SW 1271 (cell line): ENCODE measurements around the gene ADCY2.

Experiments used
- DNase-seq, 2 experiments: peaks; one replicate each; lab custom pipeline; 2025; lab: John Stamatoyannopoulos, UW

The ADCY2 gene

DNA sequence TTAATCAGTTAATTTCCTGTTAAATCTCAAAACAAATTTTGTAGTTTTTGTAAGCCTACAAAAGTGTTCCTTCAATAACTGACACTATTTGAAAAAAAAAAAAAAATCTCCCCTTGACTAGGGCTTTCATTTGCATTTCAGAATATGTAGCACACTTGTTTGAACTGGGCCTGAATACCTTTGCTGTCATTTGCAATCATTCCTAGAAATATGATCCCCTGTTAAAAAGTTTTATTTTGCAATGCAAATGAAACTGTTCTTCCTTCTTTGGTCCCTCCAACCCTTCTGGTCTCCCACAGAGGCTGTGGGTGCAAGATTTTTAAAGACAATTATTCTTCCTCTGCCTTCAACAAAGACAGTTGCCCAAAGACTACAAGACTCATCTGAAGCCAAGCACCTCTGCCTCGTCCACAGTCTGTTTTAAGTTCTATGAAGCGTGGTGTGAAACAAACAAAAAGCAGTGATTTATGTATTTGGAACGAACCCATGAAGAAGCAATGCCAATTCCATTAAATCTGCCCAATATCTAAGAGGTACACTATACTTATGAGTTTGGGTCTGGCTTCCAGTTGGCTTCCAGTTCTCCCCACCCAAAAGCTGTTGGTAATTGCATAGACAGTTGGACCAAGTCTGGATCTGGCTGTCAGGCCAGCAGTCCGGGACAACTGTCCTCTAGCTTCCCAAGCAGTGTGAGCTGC is 388.9 kb downstream of the ADCY2 start:
- no peak for DNase-seq

DNA sequence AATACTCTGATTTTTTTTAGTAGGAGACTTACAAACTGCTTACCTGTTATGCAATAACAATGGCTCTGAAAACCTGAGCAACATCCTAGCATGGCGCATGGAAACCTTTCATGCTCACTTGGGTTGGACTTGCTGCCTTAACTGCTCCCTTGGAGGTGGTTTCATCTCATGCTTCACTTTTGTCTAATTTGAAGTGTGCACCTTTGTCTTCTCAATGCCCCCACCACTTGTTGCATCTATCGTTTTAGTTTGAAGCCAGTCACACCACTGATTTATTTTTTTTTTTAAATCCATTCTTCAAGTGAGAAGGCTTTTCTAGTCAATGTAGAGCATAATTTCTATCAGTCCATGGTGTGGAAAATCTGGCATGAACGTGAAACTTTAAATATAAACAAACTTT is 391.8 kb downstream of the ADCY2 start:
- no peak for DNase-seq

DNA sequence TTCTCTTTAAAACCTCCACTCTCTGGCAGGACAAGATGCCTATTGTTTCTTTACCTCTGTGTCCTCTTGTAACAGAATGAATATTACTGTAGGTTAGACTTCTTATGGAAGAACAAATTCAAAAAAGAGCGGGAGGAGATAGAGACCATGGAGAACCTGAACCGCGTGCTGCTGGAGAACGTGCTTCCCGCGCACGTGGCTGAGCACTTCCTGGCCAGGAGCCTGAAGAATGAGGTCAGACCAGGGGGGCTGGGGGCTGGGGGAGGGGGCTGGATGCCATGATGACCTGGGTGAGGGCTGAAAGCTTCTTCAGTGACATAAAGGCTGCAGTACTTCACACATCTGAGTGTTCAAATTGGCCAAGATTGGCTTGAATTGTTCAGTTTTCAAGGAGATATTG is 393.6 kb downstream of the ADCY2 start:
- DNase-seq: no peak

DNA sequence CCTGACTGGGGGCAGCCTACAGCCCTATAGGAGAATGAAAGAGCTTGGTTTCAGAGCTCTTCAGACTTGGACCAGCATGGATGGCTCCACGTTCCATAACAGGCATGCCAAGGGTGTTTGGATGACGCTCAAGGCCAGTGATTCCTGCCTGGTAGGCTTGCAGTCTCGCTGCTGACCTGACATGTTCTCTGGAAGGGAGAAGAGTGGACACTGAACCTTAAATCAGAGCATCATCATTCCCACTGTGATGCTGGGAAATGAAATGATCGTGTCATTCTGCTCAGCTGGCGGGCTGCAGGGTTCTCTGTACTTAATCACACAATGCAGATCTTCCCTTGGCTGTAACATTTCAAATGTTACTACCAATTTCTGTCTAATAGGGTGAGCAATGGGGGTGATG is 398.0 kb downstream of the ADCY2 start:
- DNase-seq: no peak

DNA sequence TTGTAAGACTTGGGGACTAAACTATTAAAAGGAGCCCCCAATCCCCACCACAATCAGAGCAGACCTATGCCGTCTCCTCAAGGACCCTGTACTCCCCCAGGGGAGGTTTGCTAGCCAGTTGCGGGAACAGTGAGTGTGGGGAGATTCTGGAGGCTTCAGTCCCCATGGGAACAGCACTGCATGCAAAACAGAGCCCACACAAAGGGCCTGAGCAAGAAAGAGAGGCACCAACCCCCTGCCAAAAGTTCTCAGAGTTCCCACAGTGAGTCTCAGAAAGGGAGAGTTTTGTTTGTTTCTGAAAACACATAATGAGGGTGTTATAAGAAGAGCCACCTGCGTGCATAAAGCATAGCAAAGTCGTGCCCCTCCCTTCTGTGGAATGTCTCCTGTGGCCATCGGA is 398.4 kb downstream of the ADCY2 start:
- DNase-seq: no peak

DNA sequence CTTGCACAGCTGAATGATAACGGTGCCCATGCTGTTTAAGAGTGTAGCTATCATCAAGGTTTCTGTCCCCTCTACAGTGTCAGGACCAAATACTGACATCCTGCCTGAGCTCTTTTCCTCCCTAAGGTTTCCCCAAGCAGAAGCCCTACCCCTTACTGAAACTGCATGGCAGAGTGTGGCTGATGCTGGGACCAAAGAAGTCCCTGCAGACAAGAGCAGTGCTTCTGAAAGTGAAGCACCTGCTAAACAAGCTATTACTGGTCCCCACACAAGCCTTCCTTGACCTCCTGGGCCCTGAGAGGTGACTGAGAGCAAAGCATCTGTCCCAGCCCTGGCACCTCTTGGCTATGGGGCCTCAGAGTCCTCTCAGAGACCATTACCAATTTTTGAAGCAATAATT is 398.9 kb downstream of the ADCY2 start:
- DNase-seq: no peak

DNA sequence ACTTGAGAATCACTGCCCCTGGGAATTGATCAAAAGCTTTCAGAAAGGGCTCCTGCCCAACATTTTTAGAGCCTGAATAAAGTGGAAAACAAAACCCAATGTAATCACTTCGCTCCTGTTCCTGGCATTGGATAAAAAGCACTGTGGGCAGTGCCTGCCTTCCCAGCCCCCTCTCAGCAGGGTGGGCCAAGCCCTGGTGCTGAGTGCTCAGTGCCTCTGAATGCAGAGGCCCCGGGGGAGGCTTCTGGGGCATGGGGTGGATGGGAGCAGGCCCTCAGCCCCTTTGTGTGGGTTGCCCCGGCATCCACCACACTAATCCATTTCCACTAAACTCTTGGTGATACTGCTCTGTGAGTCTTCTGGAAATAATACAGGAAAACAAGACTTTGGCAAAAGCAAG is 399.4 kb downstream of the ADCY2 start:
- DNase-seq: no peak

DNA sequence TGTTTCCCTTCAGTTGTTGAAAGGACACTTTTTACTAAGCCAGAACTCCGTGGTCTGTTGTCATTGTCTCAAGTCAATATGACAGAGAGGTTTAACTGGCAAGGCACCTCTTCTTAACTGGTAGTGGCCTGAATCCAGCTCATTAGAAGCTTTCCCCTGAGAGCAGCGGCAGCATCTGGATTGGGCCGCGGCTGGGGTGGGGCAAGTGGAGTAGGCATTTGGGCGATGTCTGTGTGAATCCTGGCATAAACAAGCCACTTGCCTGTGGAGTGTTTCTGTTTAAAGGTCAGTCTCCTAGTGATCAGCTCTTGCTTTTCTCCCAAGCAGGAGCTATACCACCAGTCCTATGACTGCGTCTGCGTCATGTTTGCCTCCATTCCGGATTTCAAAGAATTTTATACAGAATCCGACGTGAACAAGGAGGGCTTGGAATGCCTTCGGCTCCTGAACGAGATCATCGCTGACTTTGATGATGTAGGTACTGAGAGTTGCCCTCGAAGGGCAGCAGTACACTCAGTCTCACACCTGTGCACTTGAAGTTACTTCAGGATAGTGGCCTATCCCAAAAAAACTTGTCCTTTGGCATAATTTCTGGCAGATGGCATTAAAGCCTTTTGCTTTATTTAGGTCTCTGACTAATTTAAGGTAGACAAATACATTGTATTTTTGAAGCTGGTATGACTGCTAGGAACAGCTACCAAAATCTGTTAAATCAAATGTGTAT is 406.1 kb downstream of the ADCY2 start:
- DNase-seq: no peak

DNA sequence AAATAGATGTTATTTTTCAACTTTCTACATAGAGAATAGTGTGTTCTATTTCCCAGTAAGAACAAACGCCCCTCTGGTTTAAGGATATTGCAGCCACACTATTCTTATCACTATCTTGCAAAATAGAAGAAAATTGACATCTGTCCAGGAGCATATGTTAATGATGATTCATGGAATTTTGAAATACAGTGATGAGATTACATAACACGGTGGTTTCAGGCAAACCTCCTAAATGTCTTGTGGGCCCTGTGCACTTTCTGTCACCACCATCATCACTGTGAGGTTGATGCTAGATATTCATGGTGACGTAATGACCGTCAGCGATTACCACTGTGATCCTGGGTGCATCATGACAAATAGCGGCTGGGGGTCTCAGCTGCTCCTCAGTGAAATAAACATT is 406.9 kb downstream of the ADCY2 start:
- DNase-seq: no peak

DNA sequence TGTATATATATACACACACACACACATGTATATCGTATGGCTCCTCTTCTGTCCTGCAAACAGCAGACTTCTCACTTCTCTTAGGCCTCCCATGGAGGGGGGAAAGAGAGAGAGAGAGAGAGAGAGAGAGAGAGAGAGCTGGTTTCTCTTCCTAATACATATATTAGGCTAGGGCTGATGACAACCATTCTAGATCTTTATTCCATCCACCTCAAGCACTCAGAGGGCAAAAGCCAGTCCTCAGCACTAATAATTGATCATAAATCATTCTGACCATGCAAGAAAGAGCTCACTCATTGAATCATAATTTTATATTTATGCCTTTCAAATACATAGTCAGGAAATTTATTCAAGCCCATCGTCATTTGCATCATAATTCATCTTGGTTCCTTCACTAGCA is 408.0 kb downstream of the ADCY2 start:
- no peak for DNase-seq

DNA sequence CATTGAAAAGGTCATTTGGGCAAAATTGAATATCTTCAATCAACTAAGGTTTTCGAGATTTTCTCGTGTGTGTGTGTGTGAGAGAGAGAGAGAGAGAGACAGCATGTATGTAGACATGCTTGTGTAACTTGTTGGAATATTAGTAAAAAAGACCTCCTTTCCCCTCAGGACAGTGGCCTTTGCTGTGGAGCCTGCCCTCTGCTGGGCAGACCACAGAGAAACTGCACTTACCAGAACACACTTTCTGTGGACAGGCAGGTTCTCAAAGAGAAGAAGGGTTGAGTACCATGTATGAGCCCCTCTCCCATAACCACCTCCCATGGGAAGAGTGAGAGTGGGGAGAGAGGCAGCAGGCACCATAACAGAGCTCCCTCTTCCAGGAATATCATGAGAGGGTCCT is 409.4 kb downstream of the ADCY2 start:
- no peak for DNase-seq

DNA sequence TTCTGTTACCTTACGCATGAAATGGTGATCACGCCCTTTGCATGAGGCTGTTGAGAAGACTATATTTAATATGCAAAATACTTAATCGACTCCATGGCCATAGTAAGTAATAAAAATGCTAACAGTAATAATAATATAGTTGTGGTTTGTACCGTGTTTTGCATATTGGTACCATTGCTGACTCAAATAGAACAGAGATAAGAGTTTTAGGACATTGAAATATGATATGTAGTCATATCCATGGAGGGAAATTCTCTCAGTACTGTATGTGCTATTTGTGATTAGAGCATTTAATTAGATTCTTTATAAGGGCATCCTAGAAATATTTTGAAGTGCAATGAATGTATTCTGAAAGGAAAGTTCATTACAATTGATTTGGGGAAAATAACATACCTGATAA is 413.1 kb downstream of the ADCY2 start:
- no peak for DNase-seq

DNA sequence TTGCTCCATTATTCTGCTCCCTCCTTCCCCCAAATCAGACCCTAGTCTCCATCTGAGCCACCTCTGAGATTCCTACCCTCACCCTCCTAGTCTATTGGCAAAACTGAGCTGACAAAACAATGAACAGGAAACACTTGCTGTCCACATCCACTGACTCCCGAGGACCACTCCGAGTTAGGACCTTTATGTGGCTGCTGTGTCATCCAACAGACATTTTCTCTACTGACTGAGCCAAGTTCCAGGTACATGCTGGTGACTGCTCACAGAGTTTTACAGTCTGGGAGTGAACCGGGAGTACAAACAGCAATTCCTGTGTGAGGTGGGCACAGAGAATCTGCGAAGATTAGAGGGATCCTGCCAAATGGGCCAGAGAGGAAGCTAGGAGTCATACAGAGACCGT is 415.8 kb downstream of the ADCY2 start:
- DNase-seq: no peak

DNA sequence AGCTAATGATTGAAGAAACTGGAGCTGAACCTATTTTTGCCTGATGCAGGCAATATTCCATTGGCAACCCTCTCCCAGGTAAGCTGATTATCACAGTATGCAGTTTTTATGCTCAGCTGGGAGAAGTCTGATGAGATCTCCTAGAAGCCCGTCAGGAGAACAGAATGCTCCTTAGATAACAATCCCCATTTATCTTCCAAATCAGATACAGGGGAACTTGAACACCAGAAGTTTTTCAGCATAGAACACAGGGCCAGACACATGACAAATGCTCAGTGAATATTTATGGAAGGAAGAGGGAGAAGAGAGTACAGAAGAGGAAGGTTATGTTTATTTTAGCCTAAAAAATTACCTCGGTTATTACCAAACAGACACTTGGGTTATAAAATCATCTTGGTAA is 417.1 kb downstream of the ADCY2 start:
- DNase-seq: no peak

DNA sequence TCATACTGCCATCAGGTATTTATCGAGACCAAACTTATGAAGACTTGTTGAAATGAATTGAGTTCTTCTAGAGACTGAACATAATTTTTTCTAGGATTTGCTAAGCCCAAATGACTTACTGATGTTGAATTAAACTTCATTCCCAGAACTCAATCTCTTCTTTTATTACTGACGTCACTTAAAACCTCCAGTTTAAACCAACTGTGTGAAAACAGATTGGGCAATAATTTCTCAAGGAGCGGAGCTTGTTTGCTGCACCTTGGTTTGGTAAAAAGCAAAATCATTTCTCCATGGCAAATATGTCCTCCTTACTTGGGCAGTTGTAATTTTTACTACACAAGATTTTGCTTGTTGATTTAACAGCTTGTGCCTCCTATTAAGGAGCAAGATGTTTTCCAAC is 417.6 kb downstream of the ADCY2 start:
- DNase-seq: no peak

DNA sequence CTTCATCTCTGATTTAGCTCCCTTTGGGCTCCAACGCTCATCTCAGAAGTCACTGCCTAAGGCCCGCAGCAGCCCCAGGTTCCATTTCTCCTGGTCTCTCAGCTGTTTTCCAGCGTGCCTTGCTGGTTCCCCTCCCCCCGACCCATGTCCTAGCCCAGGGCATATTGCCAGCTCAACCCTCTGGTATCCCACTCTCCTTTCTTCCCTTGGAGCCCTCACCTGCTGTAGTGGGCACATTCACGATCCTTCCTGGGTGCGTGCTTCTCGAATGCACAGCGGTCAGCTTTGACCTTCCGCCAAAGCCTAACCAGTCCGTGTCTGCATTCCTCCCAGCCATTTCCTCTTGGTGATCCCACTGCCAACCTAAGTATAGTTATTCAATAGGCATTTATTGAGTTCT is 418.9 kb downstream of the ADCY2 start:
- DNase-seq: no peak

DNA sequence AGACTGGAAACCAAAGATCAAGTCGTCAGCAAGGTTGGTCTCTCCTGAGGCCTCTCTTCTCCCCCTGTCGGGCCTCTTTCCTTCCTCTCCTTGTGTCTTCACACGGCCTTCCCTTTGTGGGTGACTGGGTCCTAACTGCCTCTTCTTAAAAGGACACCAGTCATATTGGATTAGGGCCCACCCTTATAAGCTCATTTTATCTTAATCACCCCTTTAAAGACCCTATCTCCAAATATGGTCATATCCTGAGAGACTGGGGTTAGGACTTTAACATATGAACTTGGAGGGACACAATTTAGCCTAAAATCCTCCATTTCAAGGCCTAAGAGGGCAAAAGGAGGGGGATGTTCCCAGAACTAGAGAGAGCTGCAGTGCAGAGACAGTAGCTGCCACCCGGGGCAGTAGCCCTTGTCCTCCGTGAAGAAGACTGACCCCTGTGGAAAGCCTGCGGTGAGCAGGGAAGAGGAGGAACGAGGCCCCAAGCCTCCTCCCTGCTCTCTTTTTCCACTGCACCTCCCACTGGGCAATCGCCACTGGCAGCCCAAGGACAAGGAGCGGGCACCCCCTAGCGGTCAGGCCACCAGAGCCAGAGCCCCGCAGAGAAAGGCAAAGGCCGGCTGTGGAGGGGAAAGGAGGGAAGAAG is 420.1 kb downstream of the ADCY2 start:
- DNase-seq: peak in 1 of 2 experiments; percentile 14

DNA sequence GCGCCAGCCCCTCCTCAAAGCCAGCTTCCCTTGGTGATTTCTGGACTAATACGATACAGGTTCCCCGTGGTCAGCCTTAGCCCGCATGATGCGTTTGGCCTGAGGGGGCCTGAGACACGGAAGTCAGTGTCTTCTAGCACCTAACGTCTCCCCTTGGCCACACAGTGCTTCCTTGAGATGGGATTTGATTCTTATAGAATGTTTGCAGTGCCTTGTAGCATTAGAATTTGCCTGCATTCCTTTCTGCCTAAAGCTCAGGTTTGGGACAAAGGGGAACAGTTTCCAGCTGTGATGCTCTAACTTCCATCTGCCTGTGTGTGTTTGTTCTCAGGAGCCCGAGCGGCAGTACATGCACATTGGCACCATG is 420.6 kb downstream of the ADCY2 start:
- no peak for DNase-seq

DNA sequence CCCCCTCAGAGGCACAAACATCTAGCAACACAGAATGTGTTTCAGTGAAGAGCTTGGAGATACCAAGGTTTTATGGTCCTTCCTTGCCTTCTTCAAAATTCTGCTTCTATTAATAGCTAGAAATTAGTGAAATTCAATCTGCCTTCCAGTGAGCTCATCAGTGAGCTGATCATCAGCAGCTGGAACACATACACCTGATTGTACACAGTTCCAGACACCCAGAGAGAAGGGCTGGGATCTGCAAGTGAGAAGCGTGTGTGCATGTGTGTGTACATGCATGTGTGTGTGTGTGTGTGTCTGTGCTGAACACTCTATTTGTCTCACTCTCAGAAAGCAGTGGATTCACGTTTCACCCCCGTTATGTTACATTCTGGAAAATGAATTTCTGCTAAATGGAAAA is 426.5 kb downstream of the ADCY2 start:
- no peak for DNase-seq

DNA sequence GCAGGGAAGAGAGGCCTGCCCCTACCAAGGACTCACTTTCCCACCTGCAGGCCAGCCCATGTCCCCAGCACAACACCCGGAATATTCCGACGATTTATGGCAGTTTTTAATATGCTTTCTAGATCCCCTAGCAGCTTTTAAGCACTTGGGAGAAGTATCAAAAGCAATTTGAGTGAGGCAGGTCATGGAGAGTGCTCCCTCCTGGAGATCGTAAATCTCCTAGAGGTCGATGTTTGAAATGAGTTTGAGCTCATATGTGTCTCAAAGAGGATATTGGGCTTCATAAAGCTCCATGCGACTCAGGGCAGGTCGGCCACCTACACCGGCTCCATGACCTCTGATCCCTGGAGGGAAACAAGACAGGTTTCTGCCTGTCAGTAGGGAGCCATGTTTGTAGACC is 427.7 kb downstream of the ADCY2 start:
- DNase-seq: no peak

DNA sequence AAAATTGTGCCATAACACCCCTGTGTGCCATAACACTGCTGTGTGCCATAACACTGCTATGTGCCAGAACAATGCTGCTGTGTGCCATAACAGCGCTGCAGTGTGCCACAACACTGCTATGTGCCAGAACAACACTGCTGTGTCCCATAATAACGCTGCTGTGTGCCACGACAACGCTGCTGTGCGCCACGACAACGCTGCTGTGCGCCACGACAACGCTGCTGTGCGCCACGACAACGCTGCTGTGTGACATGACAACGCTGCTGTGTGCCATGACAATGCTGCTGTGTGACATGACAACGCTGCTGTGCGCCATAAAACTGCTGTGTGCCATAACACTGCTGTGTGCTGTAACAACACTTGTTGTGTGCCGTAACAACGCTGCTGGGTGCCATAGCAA is 429.1 kb downstream of the ADCY2 start:
- no peak for DNase-seq

DNA sequence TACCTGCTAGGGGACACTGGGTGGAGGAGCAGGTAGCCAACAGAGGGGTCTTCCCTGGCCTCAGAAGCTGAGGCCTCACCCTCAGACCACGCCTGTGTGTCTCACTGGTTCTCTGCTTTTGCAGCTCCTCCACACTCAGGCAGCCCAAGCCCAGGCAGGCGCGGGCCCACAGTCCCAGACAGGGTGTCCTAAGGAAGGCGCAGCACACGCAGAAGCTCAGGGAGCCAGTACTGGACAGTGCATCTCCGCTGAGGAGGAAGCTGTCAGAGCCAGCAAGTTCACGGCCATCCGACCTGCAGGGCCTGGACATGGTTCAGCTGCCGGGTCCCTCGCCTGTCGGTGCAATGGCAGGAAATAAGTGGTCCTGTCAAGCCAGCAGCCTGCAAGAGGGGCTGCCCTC is 429.7 kb downstream of the ADCY2 start:
- DNase-seq: no peak

DNA sequence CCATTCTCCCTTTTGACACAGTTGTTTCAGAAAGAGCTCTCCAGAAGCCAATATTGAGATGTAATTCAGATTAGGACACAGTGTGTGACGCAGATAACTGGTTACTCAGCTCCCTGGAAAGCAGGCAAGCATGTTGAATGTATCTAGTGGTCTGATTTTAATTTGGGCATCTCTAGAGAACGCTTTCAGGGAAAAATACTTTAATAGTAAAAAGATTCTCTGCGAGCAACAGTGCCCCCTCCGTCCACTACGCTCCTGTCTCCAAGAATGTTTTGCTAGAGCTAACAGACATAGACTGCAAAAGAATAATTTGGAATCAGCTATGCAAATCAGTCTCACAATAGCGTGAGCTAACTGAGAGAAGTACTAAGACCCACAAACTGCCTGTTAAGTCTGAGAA is 431.7 kb downstream of the ADCY2 start:
- DNase-seq: no peak

DNA sequence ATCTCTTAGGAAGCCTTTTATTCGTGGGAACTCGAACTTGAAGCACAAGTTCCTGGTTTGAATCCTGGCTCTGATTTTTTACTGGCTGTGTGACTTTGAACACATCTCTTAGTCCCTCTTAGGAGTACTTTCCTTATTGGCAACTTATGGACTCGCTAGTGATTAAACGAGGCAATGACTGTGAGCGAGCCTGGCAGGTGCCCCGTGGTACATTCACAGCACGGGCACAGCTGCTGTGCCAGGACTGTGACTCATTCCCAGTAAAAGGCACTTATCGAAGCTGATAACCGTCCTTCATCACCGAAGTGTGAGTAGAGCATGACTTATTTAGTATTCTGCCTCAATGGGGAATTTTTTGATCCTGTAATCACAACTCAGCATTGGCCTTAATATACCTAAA is 432.3 kb downstream of the ADCY2 start:
- DNase-seq: no peak
